Measurements from ENCODE around the gene RPL10. TPM values are rescaled to one million over a fixed set of nuclear protein-coding genes. Genes with fewer than 3 reads are reported as not detected.

Gene RPL10
- total RNA-seq, 1 experiment from 2014 or later = 3,401 TPM

GRCh38 chrX:154412468-154412867 lies 14.3 kb downstream of the RPL10 start:
- Histone ChIP-seq H3K79me2 (ENCODE audit: low read length) (peaks cover 24% of the 10 kb centered on the region), H2AFZ (ENCODE audit: low read length) (peak overlapping the region; percentile 89), H4K20me1 (ENCODE audit: low read length) (no peaks in the 10 kb centered on the region), H3K27ac (ENCODE audit: low read length) (peak overlapping the region; percentile 45), H3F3A (ENCODE audit: low read length, unreplicated experiment) (no peaks in the 10 kb centered on the region), H3K9me2 (replicated peaks; ENCODE audit: low read length) (no peaks in the 10 kb centered on the region), H3K9me3 (ENCODE audit: low read length) (no peaks in the 10 kb centered on the region), H3K36me3 (ENCODE audit: low read depth, low read length) (no peaks in the 10 kb centered on the region), H3K4me1 (ENCODE audit: insufficient read depth, low read length) (peaks cover 26% of the 10 kb centered on the region), H3K27me3 (ENCODE audit: low read length) (no peaks in the 10 kb centered on the region), H3K4me2 (ENCODE audit: low read length) (peak overlapping the region; percentile 94), H3K4me3 (ENCODE audit: low read length) (peak overlapping the region; percentile 89), H3K9ac (ENCODE audit: low read length) (peak overlapping the region; percentile 87)
- ChIA-PET POLR2A (ENCODE audit: unreplicated experiment) (interaction anchor here (0.6 to 1.0 kb wide), 2 partner anchors 39 to 283 kb away, joined by 3 to 4 read pairs; no protein-coding TSS in a partner anchor), CTCF (interaction anchor here (1.0 kb wide), 1 partner anchor 39 kb away, joined by 3 read pairs; no protein-coding TSS in a partner anchor)
- TF ChIP-seq EZH2phosphoT487 (IDR thresholded peaks at IDR 0.05; ENCODE audit: borderline replicate concordance, low read length) (no peak), EZH2 (IDR thresholded peaks at IDR 0.05; ENCODE audit: low read length, unreplicated experiment) (no peak)
- TF ChIP-seq, protein P1, sequence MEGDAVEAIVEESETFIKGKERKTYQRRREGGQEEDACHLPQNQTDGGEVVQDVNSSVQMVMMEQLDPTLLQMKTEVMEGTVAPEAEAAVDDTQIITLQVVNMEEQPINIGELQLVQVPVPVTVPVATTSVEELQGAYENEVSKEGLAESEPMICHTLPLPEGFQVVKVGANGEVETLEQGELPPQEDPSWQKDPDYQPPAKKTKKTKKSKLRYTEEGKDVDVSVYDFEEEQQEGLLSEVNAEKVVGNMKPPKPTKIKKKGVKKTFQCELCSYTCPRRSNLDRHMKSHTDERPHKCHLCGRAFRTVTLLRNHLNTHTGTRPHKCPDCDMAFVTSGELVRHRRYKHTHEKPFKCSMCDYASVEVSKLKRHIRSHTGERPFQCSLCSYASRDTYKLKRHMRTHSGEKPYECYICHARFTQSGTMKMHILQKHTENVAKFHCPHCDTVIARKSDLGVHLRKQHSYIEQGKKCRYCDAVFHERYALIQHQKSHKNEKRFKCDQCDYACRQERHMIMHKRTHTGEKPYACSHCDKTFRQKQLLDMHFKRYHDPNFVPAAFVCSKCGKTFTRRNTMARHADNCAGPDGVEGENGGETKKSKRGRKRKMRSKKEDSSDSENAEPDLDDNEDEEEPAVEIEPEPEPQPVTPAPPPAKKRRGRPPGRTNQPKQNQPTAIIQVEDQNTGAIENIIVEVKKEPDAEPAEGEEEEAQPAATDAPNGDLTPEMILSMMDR (conservative IDR thresholded peaks at IDR 0.05; ENCODE audit: low read depth, low read length) = no peak
- ATAC-seq (peak; percentile 20), DNase-seq (peak; percentile 39)
- no TSS peak for BruUV-seq (replicated peaks)
- intact Hi-C loops (cut with micrococcal nuclease) = no loop called here

GRCh38 chrX:154413142-154413541 lies 15.0 kb downstream of the RPL10 start:
- no peak overlapping the region for H3K27ac ChIP-seq (ENCODE audit: low read length)
- H3K4me2 ChIP-seq (ENCODE audit: low read length) = peak overlapping the region; percentile 94; the same call in 1 of the 2 replicates
- ChIA-PET POLR2A (ENCODE audit: unreplicated experiment) (interaction anchor here (0.6 kb wide), 1 partner anchor 283 kb away, joined by 4 read pairs; no protein-coding TSS in a partner anchor), CTCF (no interaction called here)
- TF ChIP-seq EZH2 (IDR thresholded peaks at IDR 0.05; ENCODE audit: low read length, unreplicated experiment) = no peak
- TF ChIP-seq, protein P1 (conservative IDR thresholded peaks at IDR 0.05; ENCODE audit: low read depth, low read length) = no peak; the same call in 1 of the 2 replicates
- no peak for TF ChIP-seq EZH2phosphoT487 (IDR thresholded peaks at IDR 0.05; ENCODE audit: borderline replicate concordance, low read length)
- no peaks in the 10 kb centered on the region for H3F3A ChIP-seq (ENCODE audit: low read length, unreplicated experiment)
- no peaks in the 10 kb centered on the region for H4K20me1 ChIP-seq (ENCODE audit: low read length)
- BruUV-seq (replicated peaks) = no TSS peak
- H3K79me2 ChIP-seq (ENCODE audit: low read length) = peaks cover 22% of the 10 kb centered on the region
- H3K9me2 ChIP-seq (replicated peaks; ENCODE audit: low read length) = no peaks in the 10 kb centered on the region
- ATAC-seq (no peak), DNase-seq (no peak)
- intact Hi-C loops (cut with micrococcal nuclease) = no loop called here
- H3K9ac ChIP-seq (ENCODE audit: low read length) = no peak overlapping the region
- H3K4me1 ChIP-seq (ENCODE audit: insufficient read depth, low read length) = peaks cover 26% of the 10 kb centered on the region
- H3K27me3 ChIP-seq (ENCODE audit: low read length) = no peaks in the 10 kb centered on the region
- H2AFZ ChIP-seq (ENCODE audit: low read length) = no peak overlapping the region
- no peaks in the 10 kb centered on the region for H3K36me3 ChIP-seq (ENCODE audit: low read depth, low read length)
- no peak overlapping the region for H3K4me3 ChIP-seq (ENCODE audit: low read length)
- no peaks in the 10 kb centered on the region for H3K9me3 ChIP-seq (ENCODE audit: low read length)

- ChIA-PET CTCF (no interaction called here), POLR2A (ENCODE audit: unreplicated experiment) (no interaction called here)
- TF ChIP-seq, protein P1 (conservative IDR thresholded peaks at IDR 0.05; ENCODE audit: low read depth, low read length) = no peak
- TF ChIP-seq EZH2phosphoT487 (IDR thresholded peaks at IDR 0.05; ENCODE audit: borderline replicate concordance, low read length) (no peak), EZH2 (IDR thresholded peaks at IDR 0.05; ENCODE audit: low read length, unreplicated experiment) (no peak)
- intact Hi-C loops (cut with micrococcal nuclease) = no loop called here
- Histone ChIP-seq H3K4me2 (ENCODE audit: low read length) (no peak overlapping the region), H4K20me1 (ENCODE audit: low read length) (no peaks in the 10 kb centered on the region), H3K27ac (ENCODE audit: low read length) (no peak overlapping the region), H3K79me2 (ENCODE audit: low read length) (no peaks in the 10 kb centered on the region), H3K4me3 (ENCODE audit: low read length) (no peak overlapping the region), H3K9ac (ENCODE audit: low read length) (no peak overlapping the region), H3K27me3 (ENCODE audit: low read length) (no peaks in the 10 kb centered on the region), H3K36me3 (ENCODE audit: low read depth, low read length) (no peaks in the 10 kb centered on the region), H2AFZ (ENCODE audit: low read length) (no peak overlapping the region), H3K9me3 (ENCODE audit: low read length) (no peaks in the 10 kb centered on the region), H3K9me2 (replicated peaks; ENCODE audit: low read length) (no peaks in the 10 kb centered on the region), H3K4me1 (ENCODE audit: insufficient read depth, low read length) (peaks cover 9% of the 10 kb centered on the region), H3F3A (ENCODE audit: low read length, unreplicated experiment) (no peaks in the 10 kb centered on the region)
- ATAC-seq (no peak), DNase-seq (no peak)
- no TSS peak for BruUV-seq (replicated peaks)
Measured at GRCh38 chrX:154417157-154417556, 19.0 kb downstream of the RPL10 start.

Data from PC-3 (cell line).